Measurements from ENCODE around the gene C1orf210.

The C1orf210 gene

DNA sequence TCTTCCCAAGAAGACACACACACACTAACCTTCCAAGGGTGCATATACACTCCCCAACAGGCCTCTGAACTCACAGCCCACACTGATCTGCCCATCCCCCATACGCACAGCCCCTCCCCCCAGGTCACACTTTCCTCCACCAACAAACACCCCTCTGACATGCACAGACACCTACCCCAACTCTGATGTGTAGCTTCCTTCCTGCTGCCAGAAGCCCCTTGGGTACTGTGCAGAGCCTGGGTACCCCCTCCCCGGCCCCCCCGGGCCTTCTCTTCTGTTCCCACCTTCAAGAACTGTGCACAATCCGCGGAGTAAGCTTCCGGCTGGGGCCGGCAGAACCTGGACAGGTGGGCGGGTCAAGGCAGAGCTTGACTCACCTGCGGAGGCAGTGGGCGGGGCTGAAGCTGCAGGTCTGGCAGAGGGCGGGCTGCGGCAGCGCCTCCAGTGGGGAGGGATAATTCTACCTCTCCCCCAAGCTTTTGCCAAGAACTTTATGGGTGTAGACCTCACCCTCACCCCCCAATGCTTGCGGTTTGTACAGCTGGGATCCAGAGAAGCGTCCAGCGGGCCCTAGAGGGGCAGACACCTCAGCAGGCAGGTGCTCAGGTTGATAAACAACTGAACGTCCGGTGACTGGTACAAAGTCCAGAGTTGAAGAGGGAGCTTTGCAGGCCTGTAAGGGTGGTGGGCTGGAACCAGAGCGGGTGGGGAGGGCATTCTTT is at the start of gene C1orf210:
Gene C1orf210 (minus strand): TSS at position 313 of the 722 bp plus-strand sequence. CDS start 2,311 bp downstream, outside the sequence.
- Mint-ChIP-seq H3K4me3 (no peak within 1 kb of the TSS), H3K36me3 (ENCODE audit: low read depth) (no peaks in the 10 kb centered on the region), H3K27ac (no peak within 1 kb of the TSS), H3K4me1 (ENCODE audit: low read depth) (no peaks in the 10 kb centered on the region), H3K27me3 (no peaks in the 10 kb centered on the region), H3K9me3 (no peaks in the 10 kb centered on the region)
- no peak for DNase-seq

DNA sequence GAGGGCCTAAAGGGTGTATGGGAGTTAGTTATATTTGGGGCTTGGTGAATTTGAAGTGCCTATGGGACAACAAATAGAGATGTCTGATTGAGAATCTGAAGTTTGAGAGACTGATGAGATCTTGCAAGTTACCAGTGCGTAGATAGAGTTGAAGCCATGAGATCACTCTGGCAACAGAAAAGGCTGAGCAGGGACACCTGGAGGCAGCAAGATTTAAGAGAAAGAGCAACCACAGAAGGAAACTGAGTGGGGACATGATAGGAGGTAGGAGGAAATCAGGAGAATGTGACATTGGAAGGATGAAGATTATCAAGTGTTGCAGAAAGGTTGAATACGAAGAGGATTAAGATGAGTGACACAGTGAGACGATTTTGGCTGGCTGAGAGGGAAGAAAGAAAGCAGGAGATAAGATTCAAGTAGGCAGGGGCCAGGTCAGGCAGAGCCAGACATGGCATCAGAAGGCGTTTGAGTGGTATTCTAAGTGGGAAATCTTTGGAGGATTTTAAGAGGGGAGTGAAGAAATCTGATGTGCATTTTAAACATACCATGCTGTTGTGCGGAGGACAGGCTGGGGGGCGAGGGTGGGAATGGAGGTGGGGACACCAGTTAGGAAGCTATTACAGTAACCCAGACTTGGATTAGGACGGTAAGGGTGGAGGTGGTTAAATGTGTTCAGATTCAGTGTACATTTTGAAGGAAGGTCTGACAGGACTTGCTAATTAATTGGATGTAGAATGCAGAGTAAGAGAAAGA is 49.2 kb upstream of the C1orf210 start:
- H3K4me1 Mint-ChIP-seq (ENCODE audit: low read depth) = peaks cover 12% of the 10 kb centered on the region
- no peaks in the 10 kb centered on the region for H3K36me3 Mint-ChIP-seq (ENCODE audit: low read depth)
- H3K9me3 Mint-ChIP-seq = no peaks in the 10 kb centered on the region
- H3K27me3 Mint-ChIP-seq = no peaks in the 10 kb centered on the region
- no peak overlapping the region for H3K4me3 Mint-ChIP-seq
- H3K27ac Mint-ChIP-seq = no peak overlapping the region
- DNase-seq = no peak

DNA sequence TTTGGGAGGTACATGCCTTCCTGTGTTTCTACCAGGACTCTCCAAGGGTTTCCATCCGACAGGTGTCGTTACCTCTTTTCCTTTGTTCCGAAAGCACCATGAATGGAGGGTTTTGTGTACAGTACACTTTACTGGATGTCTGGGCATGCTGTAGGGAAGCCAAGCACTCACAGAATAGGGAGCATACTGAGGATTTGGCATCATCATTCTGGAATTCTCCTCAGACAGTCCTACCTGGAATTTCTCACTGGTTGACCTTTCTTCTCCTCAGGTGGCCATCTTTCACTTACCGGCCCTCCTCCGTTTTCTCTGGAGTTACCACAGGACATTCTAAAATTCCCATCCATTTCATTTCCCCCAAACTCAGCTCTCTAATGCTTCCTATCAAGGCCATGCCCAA is 46.3 kb upstream of the C1orf210 start:
- H3K27ac Mint-ChIP-seq = no peak overlapping the region
- DNase-seq = no peak
- H3K4me1 Mint-ChIP-seq (ENCODE audit: low read depth) = peaks cover 24% of the 10 kb centered on the region
- no peaks in the 10 kb centered on the region for H3K27me3 Mint-ChIP-seq
- peaks cover 5% of the 10 kb centered on the region for H3K9me3 Mint-ChIP-seq
- no peak overlapping the region for H3K4me3 Mint-ChIP-seq
- no peaks in the 10 kb centered on the region for H3K36me3 Mint-ChIP-seq (ENCODE audit: low read depth)

DNA sequence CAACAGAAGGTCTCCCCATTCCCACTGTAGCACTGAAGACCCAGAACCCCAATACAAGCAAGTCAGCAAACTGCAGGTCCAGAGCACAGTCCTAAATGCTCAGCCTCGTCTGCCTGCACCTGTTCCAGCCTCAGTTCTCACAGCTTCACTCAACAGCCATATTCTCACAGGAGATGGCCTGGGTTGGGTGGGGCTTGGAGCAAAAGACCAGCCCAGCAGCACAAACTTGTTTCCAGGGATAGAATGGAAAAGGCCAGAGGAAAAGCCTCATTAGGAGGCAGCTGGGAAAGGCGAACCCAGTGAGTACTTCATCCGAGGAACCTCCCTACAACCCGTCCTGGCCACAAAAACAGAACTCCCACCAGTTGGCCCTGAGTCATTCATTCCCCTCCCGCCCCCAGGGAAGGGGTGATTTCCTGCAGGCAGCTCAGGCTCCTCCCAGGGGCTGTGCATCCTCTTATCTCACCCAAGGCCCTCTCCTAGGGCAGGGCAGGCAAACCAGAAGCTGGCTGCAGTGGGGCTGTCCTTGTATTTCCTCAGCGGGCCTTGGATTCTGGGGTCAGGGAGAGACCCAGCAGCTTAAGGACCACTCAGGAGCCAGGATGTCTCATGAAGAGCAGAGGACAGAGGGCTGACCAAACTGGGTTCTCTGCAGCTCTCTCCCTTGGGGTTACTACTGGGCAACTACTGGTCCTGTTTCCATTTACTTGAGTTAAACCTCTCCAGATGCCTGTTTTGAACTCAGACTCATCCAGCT is 44.8 kb upstream of the C1orf210 start:
- Mint-ChIP-seq H3K9me3 (peaks cover 11% of the 10 kb centered on the region), H3K4me1 (ENCODE audit: low read depth) (peaks cover 24% of the 10 kb centered on the region), H3K4me3 (no peak overlapping the region), H3K36me3 (ENCODE audit: low read depth) (no peaks in the 10 kb centered on the region), H3K27ac (peak overlapping the region; percentile 27), H3K27me3 (no peaks in the 10 kb centered on the region)
- peak; percentile 73 for DNase-seq

DNA sequence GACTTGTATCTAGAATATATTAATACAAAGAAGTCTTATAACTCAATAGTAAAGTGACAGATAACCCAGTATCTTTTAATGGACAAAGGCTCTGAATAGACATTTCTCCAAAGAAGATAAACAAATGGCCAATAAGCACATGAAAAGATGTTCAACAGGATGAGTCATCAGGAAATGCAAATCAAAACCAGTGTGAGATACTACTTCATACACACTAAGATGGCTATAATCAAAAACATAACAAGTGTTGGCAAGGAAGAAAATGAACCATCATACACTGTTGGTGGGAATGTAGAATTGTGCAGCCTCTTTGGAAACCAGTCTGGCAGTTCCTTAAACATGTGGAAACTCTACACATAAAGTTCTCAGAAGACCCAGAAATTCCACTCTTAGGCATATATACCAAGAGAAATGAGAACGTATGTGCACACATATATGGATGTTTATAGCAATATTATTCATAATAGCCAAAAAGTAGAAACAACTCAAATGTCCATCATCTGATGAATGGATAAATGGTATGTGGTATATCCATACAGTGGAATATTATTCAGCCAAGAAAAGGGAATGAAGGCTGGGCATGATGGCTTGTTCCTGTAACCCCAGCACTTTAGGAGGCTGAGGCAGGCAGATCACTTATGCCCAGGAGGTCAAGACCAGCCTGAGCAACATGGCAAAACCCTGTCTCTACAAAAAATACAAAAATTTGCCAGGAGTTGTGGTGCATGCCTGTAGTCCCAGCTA is 42.3 kb upstream of the C1orf210 start:
- Mint-ChIP-seq H3K27ac (no peak overlapping the region), H3K9me3 (peaks cover 20% of the 10 kb centered on the region), H3K36me3 (ENCODE audit: low read depth) (no peaks in the 10 kb centered on the region), H3K4me3 (no peak overlapping the region), H3K27me3 (no peaks in the 10 kb centered on the region), H3K4me1 (ENCODE audit: low read depth) (peaks cover 24% of the 10 kb centered on the region)
- no peak for DNase-seq

DNA sequence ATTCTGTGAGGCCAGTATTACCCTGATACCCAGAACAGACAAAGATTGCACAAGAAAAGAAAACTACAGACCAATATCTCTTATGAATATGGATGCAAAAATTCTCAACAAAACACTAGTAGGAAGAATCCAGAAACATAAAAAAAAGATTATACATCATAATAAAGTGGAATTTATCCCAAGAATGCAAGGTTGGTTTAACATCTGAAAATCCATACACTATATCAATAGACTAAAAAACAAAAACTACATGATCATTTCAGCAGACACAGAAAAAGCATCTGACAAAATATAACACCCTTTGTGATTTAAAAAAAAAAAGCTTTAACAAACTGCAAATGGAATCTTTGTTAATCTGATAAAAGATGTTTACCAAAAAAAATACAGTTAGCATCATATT is 40.0 kb upstream of the C1orf210 start:
- Mint-ChIP-seq H3K4me3 (no peak overlapping the region), H3K27me3 (no peaks in the 10 kb centered on the region), H3K4me1 (ENCODE audit: low read depth) (peaks cover 19% of the 10 kb centered on the region), H3K27ac (no peak overlapping the region), H3K9me3 (peaks cover 20% of the 10 kb centered on the region), H3K36me3 (ENCODE audit: low read depth) (no peaks in the 10 kb centered on the region)
- DNase-seq = no peak

DNA sequence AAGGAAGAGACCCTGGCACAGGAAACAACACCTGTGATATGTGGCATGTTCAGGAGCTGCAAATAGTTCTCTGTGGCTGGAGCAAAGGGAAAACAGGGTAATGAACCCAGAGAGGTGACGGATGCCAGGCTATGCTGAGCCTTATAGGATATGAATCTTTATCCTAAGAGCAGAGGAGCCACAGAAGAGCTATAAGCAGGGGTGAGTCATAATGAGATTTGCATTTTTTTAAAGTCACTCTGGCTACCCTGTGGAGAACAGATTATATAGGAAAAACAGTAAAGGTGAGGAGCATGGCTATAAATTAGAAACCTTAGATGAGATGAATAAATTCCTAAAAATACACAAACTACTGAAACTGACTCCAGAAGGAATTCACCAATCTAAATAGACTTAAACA is 39.4 kb upstream of the C1orf210 start:
- H3K4me3 Mint-ChIP-seq = no peak overlapping the region
- no peak for DNase-seq
- H3K27ac Mint-ChIP-seq = no peak overlapping the region
- no peaks in the 10 kb centered on the region for H3K36me3 Mint-ChIP-seq (ENCODE audit: low read depth)
- no peaks in the 10 kb centered on the region for H3K27me3 Mint-ChIP-seq
- H3K4me1 Mint-ChIP-seq (ENCODE audit: low read depth) = peaks cover 13% of the 10 kb centered on the region
- H3K9me3 Mint-ChIP-seq = peaks cover 20% of the 10 kb centered on the region

DNA sequence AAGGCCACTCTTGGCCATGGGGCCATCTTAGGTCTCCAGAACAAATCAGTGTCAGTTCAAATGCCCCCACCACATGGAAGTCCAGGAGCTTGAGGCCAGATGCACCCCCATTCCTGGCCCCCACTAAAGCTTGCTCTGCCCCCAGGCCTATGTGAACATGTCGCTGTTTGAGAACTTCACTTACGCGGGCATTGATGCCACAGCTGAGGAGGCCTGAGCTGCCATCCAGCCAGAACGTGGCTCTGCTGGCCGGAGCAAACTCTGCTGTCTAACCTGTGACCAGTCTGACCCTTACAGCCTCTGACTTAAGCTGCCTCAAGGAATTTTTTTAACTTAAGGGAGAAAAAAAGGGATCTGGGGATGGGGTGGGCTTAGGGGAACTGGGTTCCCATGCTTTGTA is 37.1 kb upstream of the C1orf210 start:
- Mint-ChIP-seq H3K27ac (no peak overlapping the region), H3K36me3 (ENCODE audit: low read depth) (no peaks in the 10 kb centered on the region), H3K4me1 (ENCODE audit: low read depth) (peaks cover 7% of the 10 kb centered on the region), H3K4me3 (no peak overlapping the region), H3K9me3 (peaks cover 15% of the 10 kb centered on the region), H3K27me3 (no peaks in the 10 kb centered on the region)
- no peak for DNase-seq

DNA sequence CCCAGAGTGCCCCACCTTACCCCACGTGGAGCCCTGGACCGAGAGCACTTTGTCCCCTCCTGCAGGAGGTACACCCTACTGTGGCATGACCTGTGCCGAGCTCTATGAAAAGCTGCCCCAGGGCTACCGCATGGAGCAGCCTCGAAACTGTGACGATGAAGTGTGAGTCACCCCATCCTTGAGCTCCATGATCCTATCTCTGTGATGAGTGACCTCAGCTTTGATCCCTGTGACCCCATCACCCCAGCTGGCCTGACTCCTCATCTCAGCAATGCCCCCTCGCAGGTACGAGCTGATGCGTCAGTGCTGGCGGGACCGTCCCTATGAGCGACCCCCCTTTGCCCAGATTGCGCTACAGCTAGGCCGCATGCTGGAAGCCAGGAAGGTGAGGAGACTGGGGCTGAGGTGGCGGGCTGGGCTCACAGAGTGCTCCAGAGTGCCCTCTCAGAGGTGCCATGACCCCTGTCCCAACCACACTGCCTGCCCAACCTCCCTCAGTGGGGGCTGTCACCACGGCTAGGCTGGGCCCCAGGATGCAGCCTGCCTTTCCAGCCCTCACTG is 36.0 kb upstream of the C1orf210 start:
- Mint-ChIP-seq H3K27ac (no peak overlapping the region), H3K9me3 (peaks cover 14% of the 10 kb centered on the region), H3K27me3 (no peaks in the 10 kb centered on the region), H3K4me1 (ENCODE audit: low read depth) (no peaks in the 10 kb centered on the region), H3K4me3 (no peak overlapping the region), H3K36me3 (ENCODE audit: low read depth) (no peaks in the 10 kb centered on the region)
- no peak for DNase-seq

DNA sequence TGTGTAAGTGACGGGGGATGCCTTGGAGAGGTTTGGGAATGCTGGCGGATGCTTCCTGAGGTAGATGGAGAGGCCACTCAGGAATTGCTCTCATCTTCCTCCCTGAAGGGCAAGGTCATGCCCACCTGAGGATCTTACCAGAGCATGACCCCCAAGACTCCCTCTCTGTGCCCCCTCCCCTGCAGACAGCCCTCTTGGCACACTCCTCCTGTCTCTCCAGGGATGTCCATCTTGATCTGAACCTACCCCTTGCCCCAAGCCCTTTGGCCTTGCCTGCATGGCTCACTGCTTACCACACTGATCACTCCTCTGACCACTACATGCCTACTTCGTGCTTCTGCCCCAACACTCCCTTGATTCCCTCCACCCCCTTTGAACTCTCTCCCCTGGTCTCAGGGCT is 34.4 kb upstream of the C1orf210 start:
- Mint-ChIP-seq H3K4me1 (ENCODE audit: low read depth) (no peaks in the 10 kb centered on the region), H3K9me3 (peaks cover 6% of the 10 kb centered on the region), H3K27ac (no peak overlapping the region), H3K4me3 (no peak overlapping the region), H3K36me3 (ENCODE audit: low read depth) (no peaks in the 10 kb centered on the region), H3K27me3 (no peaks in the 10 kb centered on the region)
- no peak for DNase-seq

DNA sequence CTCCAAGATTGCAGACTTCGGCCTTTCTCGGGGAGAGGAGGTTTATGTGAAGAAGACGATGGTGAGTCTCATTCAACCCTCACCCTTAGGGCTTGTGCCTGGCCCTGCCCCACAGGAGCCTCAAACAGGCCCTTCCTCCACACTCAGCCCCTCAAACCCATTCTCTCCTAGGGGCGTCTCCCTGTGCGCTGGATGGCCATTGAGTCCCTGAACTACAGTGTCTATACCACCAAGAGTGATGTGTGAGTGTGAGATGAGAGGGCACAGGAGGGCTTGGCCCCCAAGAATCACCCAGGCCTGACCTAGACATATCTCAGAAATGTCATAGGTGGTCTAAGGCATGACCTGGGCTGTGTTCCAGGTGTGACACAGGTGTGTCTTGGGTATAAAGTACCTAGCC is 33.9 kb upstream of the C1orf210 start:
- H3K9me3 Mint-ChIP-seq = peaks cover 2% of the 10 kb centered on the region
- no peaks in the 10 kb centered on the region for H3K4me1 Mint-ChIP-seq (ENCODE audit: low read depth)
- no peaks in the 10 kb centered on the region for H3K27me3 Mint-ChIP-seq
- DNase-seq = no peak
- no peaks in the 10 kb centered on the region for H3K36me3 Mint-ChIP-seq (ENCODE audit: low read depth)
- no peak overlapping the region for H3K27ac Mint-ChIP-seq
- no peak overlapping the region for H3K4me3 Mint-ChIP-seq

DNA sequence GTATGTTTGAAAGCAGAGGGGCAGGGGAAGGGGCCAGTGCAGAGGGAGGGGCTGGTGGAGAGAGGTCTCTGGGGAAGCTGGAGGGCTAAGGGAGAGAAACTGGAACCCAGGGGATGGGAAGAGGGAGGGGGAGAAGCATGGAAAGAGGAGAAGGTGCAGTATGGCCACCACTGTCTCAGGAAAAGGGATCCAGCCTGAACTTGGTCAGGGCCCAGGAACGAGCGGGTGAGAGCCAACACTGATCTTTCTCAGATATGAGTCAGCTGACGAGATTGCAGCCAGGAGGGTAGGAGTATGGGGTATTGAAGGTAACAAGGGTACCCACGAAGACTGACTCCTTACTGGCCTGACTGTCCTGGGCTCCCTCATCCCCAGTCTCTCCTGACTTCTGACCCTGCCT is 33.5 kb upstream of the C1orf210 start:
- no peak overlapping the region for H3K4me3 Mint-ChIP-seq
- no peaks in the 10 kb centered on the region for H3K4me1 Mint-ChIP-seq (ENCODE audit: low read depth)
- DNase-seq = no peak
- no peak overlapping the region for H3K27ac Mint-ChIP-seq
- H3K36me3 Mint-ChIP-seq (ENCODE audit: low read depth) = no peaks in the 10 kb centered on the region
- H3K27me3 Mint-ChIP-seq = no peaks in the 10 kb centered on the region
- H3K9me3 Mint-ChIP-seq = no peaks in the 10 kb centered on the region

DNA sequence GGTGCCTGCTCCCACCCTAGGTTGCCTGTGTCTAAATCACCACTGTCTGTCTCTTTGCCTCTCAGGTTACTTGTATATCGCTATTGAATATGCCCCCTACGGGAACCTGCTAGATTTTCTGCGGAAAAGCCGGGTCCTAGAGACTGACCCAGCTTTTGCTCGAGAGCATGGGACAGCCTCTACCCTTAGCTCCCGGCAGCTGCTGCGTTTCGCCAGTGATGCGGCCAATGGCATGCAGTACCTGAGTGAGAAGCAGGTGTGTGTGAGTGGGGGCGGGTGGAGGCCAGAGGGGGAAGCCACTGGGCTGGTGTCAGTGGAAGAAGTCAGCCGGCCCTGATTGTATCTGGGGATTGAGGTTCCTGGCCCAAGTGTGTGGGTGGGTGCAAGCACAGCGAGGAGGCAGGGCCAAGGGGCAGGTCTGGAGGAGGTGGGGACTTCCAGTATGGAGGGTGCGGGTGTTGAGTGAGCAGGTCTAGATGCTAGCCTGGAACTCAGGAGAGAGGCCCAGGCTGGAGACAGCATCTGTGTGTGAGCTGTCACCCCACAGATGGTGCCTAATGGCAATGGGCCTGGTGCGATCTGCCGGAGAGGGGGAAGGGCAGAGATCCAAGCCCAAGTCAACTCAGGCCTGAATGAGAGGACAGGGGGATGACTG is 32.6 kb upstream of the C1orf210 start:
- Mint-ChIP-seq H3K9me3 (no peaks in the 10 kb centered on the region), H3K27ac (no peak overlapping the region), H3K4me1 (ENCODE audit: low read depth) (no peaks in the 10 kb centered on the region), H3K27me3 (no peaks in the 10 kb centered on the region), H3K4me3 (no peak overlapping the region), H3K36me3 (ENCODE audit: low read depth) (no peaks in the 10 kb centered on the region)
- DNase-seq = no peak

Data from activated T-cell treated with anti-CD3 and anti-CD28 coated beads, Interleukin-2, amount 50 U/mL, for 24 hours (primary cell).